ENCODE data around the gene KIF18B. TPM values are rescaled to one million over a fixed set of nuclear protein-coding genes. Genes with fewer than 3 reads are reported as not detected.

KIF18B gene
- total RNA-seq, 1 experiment from 2014 or later, result 54.3 TPM

DNA sequence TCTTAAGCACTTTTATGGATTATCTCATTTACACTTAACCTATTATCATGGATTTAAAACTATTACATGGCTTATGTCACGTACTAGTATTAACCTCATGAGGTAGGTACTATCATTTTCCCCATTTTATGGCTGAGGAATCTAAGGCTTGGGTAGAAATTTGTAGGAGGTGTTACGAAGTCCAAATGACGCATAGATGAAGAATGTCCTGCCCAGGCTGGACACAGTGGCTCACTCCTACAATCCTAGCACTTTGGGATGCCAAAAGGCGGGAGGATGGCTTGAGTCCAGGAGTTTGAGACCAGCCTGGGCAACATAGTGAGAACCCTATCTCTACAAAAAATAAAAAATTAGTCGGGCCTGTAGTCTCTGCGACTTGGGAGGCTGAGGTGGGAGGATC, 25.4 kb upstream of the KIF18B start:
- TF ChIP-seq, protein P1, sequence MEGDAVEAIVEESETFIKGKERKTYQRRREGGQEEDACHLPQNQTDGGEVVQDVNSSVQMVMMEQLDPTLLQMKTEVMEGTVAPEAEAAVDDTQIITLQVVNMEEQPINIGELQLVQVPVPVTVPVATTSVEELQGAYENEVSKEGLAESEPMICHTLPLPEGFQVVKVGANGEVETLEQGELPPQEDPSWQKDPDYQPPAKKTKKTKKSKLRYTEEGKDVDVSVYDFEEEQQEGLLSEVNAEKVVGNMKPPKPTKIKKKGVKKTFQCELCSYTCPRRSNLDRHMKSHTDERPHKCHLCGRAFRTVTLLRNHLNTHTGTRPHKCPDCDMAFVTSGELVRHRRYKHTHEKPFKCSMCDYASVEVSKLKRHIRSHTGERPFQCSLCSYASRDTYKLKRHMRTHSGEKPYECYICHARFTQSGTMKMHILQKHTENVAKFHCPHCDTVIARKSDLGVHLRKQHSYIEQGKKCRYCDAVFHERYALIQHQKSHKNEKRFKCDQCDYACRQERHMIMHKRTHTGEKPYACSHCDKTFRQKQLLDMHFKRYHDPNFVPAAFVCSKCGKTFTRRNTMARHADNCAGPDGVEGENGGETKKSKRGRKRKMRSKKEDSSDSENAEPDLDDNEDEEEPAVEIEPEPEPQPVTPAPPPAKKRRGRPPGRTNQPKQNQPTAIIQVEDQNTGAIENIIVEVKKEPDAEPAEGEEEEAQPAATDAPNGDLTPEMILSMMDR (conservative IDR thresholded peaks at IDR 0.05; ENCODE audit: low read depth, low read length), result no peak
- no peak for TF ChIP-seq EZH2 (IDR thresholded peaks at IDR 0.05; ENCODE audit: borderline replicate concordance, low read depth, low read length, poor library complexity, severe bottlenecking)
- H3K27ac ChIP-seq (ENCODE audit: low read depth, low read length, poor library complexity, severe bottlenecking), result no peak overlapping the region
- intact Hi-C loops (cut with micrococcal nuclease; ENCODE audit: unreplicated experiment), result no loop called here
- H3K27me3 ChIP-seq (replicated peaks; ENCODE audit: insufficient read depth, low read depth, low read length, poor library complexity), result no peaks in the 10 kb centered on the region
- BruUV-seq (replicated peaks), result no TSS peak
- ChIA-PET CTCF (no interaction called here), POLR2A (ENCODE audit: low non-redundant PET) (no interaction called here)
- no peak overlapping the region for H3K4me3 ChIP-seq (ENCODE audit: low read depth, low read length, poor library complexity, severe bottlenecking)
- H3K4me1 ChIP-seq (ENCODE audit: insufficient read depth, low read length, poor library complexity, severe bottlenecking), result no peaks in the 10 kb centered on the region
- H3K9me3 ChIP-seq (ENCODE audit: low read depth, low read length, poor library complexity, severe bottlenecking), result no peaks in the 10 kb centered on the region
- DNase-seq (ENCODE audit: low spot score), result no peak
- no peaks in the 10 kb centered on the region for H3K36me3 ChIP-seq (ENCODE audit: insufficient read depth, low read length, poor library complexity, severe bottlenecking)

DNA sequence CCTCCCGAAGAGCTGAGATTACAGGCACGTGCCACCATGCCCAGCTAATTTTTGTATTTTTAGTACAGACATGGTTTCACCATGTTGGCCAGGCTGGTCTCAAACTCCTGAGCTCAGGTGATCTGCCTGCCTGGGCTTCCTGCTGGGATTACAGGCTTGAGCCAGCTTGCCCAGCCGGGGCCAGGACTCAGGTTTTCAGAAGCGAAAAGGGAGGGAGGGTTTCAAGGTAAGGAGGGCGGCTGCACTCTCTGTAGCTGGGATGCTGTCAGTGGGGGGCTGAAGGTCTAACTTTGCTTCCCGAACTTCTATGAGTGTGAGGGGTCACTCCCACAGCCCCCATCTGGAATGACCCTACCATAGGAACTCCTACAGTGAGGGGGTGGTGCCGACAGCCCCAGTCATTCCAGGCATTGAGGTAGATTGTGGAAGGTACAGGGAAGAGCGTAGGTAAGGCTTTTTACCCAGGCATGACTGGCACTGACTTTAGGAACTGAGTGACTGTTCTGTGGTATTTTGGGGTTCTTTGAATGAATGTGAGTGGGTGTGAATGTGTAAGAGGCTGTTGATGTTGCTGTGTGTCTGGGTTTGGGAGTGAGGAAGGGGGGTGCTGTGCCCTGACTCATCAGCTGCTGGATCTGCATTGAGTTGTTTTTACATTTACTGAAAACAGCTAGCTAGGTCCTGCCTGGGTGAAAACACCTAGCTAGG, 24.4 kb upstream of the KIF18B start:
- H3K27ac ChIP-seq (ENCODE audit: low read depth, low read length, poor library complexity, severe bottlenecking), result no peak overlapping the region
- BruUV-seq (replicated peaks), result no TSS peak
- no peaks in the 10 kb centered on the region for H3K4me1 ChIP-seq (ENCODE audit: insufficient read depth, low read length, poor library complexity, severe bottlenecking)
- no peaks in the 10 kb centered on the region for H3K27me3 ChIP-seq (replicated peaks; ENCODE audit: insufficient read depth, low read depth, low read length, poor library complexity)
- TF ChIP-seq EZH2 (IDR thresholded peaks at IDR 0.05; ENCODE audit: borderline replicate concordance, low read depth, low read length, poor library complexity, severe bottlenecking), result no peak
- TF ChIP-seq, protein P1 (conservative IDR thresholded peaks at IDR 0.05; ENCODE audit: low read depth, low read length), result no peak
- no peak overlapping the region for H3K4me3 ChIP-seq (ENCODE audit: low read depth, low read length, poor library complexity, severe bottlenecking)
- ChIA-PET POLR2A (ENCODE audit: low non-redundant PET) (interaction anchor here (0.6 kb wide), 1 partner anchor 1995 kb away, joined by 3 read pairs; no protein-coding TSS in a partner anchor), CTCF (interaction anchor here (0.7 kb wide), 1 partner anchor 24 kb away, joined by 3 read pairs; no protein-coding TSS in a partner anchor)
- no peak for DNase-seq (ENCODE audit: low spot score)
- H3K36me3 ChIP-seq (ENCODE audit: insufficient read depth, low read length, poor library complexity, severe bottlenecking), result no peaks in the 10 kb centered on the region
- intact Hi-C loops (cut with micrococcal nuclease; ENCODE audit: unreplicated experiment), result no loop called here
- H3K9me3 ChIP-seq (ENCODE audit: low read depth, low read length, poor library complexity, severe bottlenecking), result no peaks in the 10 kb centered on the region

DNA sequence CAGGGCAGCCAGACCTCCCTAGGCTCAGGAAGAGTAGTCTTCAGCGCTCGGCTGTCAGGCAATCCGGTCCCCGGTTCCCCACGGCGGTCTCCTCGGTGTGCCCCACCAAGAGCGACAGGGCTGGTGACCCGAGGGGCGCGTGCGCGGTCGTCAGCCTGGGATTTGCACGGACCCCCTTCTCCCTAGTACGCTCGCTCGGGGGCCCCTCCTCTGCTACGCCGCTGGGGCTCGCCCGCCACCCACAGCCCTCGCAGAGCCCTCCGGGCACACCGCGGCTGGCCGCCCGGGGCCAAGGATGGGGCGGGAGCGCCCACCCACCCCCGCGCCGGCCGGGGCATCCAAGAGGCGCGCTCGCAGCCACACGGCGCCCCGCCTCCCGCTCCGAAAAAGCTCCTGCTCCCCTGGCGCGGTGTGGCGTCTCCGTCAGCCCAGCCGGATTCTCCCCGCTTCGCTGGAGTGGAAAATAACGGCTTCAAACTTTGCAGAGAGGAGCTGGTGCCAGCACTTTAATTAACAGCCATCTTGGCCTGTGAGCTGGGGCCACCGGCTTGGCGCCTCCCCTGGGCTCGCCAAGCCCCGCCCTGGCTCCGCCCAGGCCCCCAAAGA, 22.7 kb upstream of the KIF18B start:
- Histone ChIP-seq H3K27ac (ENCODE audit: low read depth, low read length, poor library complexity, severe bottlenecking) (peak overlapping the region; percentile 54), H3K4me1 (ENCODE audit: insufficient read depth, low read length, poor library complexity, severe bottlenecking) (no peaks in the 10 kb centered on the region), H3K27me3 (replicated peaks; ENCODE audit: insufficient read depth, low read depth, low read length, poor library complexity) (no peaks in the 10 kb centered on the region), H3K4me3 (ENCODE audit: low read depth, low read length, poor library complexity, severe bottlenecking) (peak overlapping the region; percentile 50), H3K9me3 (ENCODE audit: low read depth, low read length, poor library complexity, severe bottlenecking) (no peaks in the 10 kb centered on the region), H3K36me3 (ENCODE audit: insufficient read depth, low read length, poor library complexity, severe bottlenecking) (no peaks in the 10 kb centered on the region)
- BruUV-seq (replicated peaks), result no TSS peak
- peak; percentile 66 for DNase-seq (ENCODE audit: low spot score)
- CTCF ChIA-PET, result interaction anchor here (0.7 kb wide), 1 partner anchor 249 kb away, joined by 3 read pairs; no protein-coding TSS in a partner anchor
- TF ChIP-seq, protein P1 (conservative IDR thresholded peaks at IDR 0.05; ENCODE audit: low read depth, low read length), result no peak
- no peak for TF ChIP-seq EZH2 (IDR thresholded peaks at IDR 0.05; ENCODE audit: borderline replicate concordance, low read depth, low read length, poor library complexity, severe bottlenecking)
- intact Hi-C loops (cut with micrococcal nuclease; ENCODE audit: unreplicated experiment), result no loop called here
- POLR2A ChIA-PET (ENCODE audit: low non-redundant PET), result no interaction called here

All from A673 (cell line).